IMR-90 (cell line): Measurements from ENCODE around the gene PXYLP1. TPM values are rescaled to one million over a fixed set of nuclear protein-coding genes. Genes with fewer than 3 reads are reported as not detected.

Experiments used
- ATAC-seq: fragments of 200-7000 bp; cut with Tn5 transposase; 2 replicates; pipeline ENCODE4 v1.9.1; 2020; ENCODE audit warnings: low read depth, mild to moderate bottlenecking, moderate library complexity
- BruUV-seq: library from RNA; stranded (reverse); fragments of 400-500 nt; replicated peaks from 2 replicates; lab custom pipeline; 2021; lab: Mats Ljungman, UMichigan
- CTCF ChIA-PET: fragments of 300-600 bp; formaldehyde crosslinking; extraction: SDS; loops from one replicate; lab custom pipeline; 2021; ENCODE audit warnings: antibody characterized with exemption; lab: Yijun Ruan, JAX
- POLR2A ChIA-PET: fragments of 300-600 bp; sonication (Branson Sonifier 250); formaldehyde crosslinking; loops from one replicate; lab custom pipeline; 2022; ENCODE audit warnings: antibody characterized with exemption; ENCODE audit not compliant: unreplicated experiment; lab: Charles Lee
- DNase-seq: peaks from one replicate; pipeline ENCODE4 v3.0.0; 2013
- H2AFZ ChIP-seq: replicated peaks from 2 replicates; pipeline ENCODE3; 2013; ENCODE audit warnings: low read length, mild to moderate bottlenecking; ENCODE audit not compliant: poor library complexity
- H2AK5ac ChIP-seq: 2 replicates; pipeline ENCODE4 v1.6.1; 2013; ENCODE audit warnings: low read depth, low read length, inconsistent platforms
- H2AK9ac ChIP-seq: replicated peaks from 2 replicates; pipeline ENCODE3; 2013; ENCODE audit warnings: mild to moderate bottlenecking, low read depth, low read length, moderate library complexity; ENCODE audit not compliant: poor library complexity
- H2BK120ac ChIP-seq: 2 replicates; pipeline ENCODE4 v1.6.1; 2013; ENCODE audit warnings: low read depth, low read length, inconsistent platforms
- H2BK15ac ChIP-seq: 3 replicates; pipeline ENCODE4 v1.6.1; 2013; ENCODE audit warnings: low read depth, low read length, inconsistent platforms
- H2BK20ac ChIP-seq: 2 replicates; pipeline ENCODE4 v1.6.1; 2013; ENCODE audit warnings: low read depth, mild to moderate bottlenecking, inconsistent platforms, low read length, moderate library complexity
- H2BK5ac ChIP-seq: 2 replicates; pipeline ENCODE4 v1.6.1; 2013; ENCODE audit warnings: mild to moderate bottlenecking, low read depth, low read length, inconsistent platforms; ENCODE audit not compliant: poor library complexity, severe bottlenecking
- H3K14ac ChIP-seq: replicated peaks from 2 replicates; pipeline ENCODE4 v1.6.1; 2013; ENCODE audit warnings: low read depth, low read length, inconsistent platforms
- H3K18ac ChIP-seq: 2 replicates; pipeline ENCODE4 v1.6.1; 2013; ENCODE audit warnings: low read depth, low read length, control low read depth
- H3K23ac ChIP-seq: 2 replicates; pipeline ENCODE4 v1.6.1; 2013; ENCODE audit warnings: low read depth, low read length, inconsistent platforms
- H3K27ac ChIP-seq: 2 replicates; pipeline ENCODE4 v1.5.1; 2013; ENCODE audit warnings: mild to moderate bottlenecking, control low read depth, low read length; ENCODE audit not compliant: insufficient read depth
- H3K27me3 ChIP-seq: 2 replicates; pipeline ENCODE4 v1.6.1; 2013; ENCODE audit warnings: low read length; ENCODE audit not compliant: control insufficient read depth, insufficient read depth
- H3K36me3 ChIP-seq: 2 replicates; pipeline ENCODE4 v1.6.1; 2013; ENCODE audit warnings: low read length, mixed read lengths; ENCODE audit not compliant: control insufficient read depth, insufficient read depth
- H3K4ac ChIP-seq: 2 replicates; pipeline ENCODE4 v1.6.1; 2013; ENCODE audit warnings: low read depth, low read length, inconsistent platforms
- H3K4me1 ChIP-seq: 2 replicates; pipeline ENCODE4 v1.6.1; 2013; ENCODE audit warnings: low read length, mixed read lengths; ENCODE audit not compliant: control insufficient read depth, insufficient read depth
- H3K4me2 ChIP-seq: 2 replicates; pipeline ENCODE4 v1.6.1; 2013; ENCODE audit warnings: low read depth, mild to moderate bottlenecking, control low read depth, low read length, moderate library complexity
- H3K4me3 ChIP-seq: 2 replicates; pipeline ENCODE4 v1.5.1; 2013; ENCODE audit warnings: low read depth, mild to moderate bottlenecking, control low read depth, low read length, moderate library complexity; ENCODE audit not compliant: insufficient read depth
- H3K56ac ChIP-seq: 2 replicates; pipeline ENCODE4 v1.6.1; 2013; ENCODE audit warnings: low read length, inconsistent platforms; ENCODE audit not compliant: insufficient read depth; ENCODE audit errors: extremely low read depth
- H3K79me1 ChIP-seq, 2 experiments: 2 replicates each; pipeline ENCODE4 v1.6.1; 2013; ENCODE audit warnings: low read length in 2 of 2, inconsistent platforms in 1 of 2, low read depth in 1 of 2
- H3K9ac ChIP-seq: 2 replicates; pipeline ENCODE4 v1.6.1; 2013; ENCODE audit warnings: low read depth, low read length, control low read depth
- H3K9me1 ChIP-seq: 2 replicates; pipeline ENCODE4 v1.6.1; 2013; ENCODE audit warnings: low read length, inconsistent platforms; ENCODE audit not compliant: insufficient read depth
- H3K9me3 ChIP-seq: 2 replicates; pipeline ENCODE4 v1.6.1; 2013; ENCODE audit warnings: low read length; ENCODE audit not compliant: control insufficient read depth, insufficient read depth
- H4K20me1 ChIP-seq: 2 replicates; pipeline ENCODE4 v1.6.1; 2013; ENCODE audit warnings: low read length, inconsistent platforms; ENCODE audit not compliant: insufficient read depth
- H4K5ac ChIP-seq: 2 replicates; pipeline ENCODE4 v1.6.1; 2013; ENCODE audit warnings: mild to moderate bottlenecking, low read depth, low read length, control low read depth
- H4K8ac ChIP-seq, 2 experiments: 2 replicates each; pipeline ENCODE4 v1.6.1; 2013; ENCODE audit warnings: low read depth in 2 of 2, low read length in 2 of 2, control low read depth in 1 of 2, inconsistent platforms in 1 of 2
- H4K91ac ChIP-seq: 2 replicates; pipeline ENCODE4 v1.6.1; 2013; ENCODE audit warnings: low read depth, low read length, inconsistent platforms; ENCODE audit not compliant: insufficient read depth
- CTCF ChIP-seq: conservative IDR thresholded peaks from 2 replicates; pipeline ENCODE4 v1.5.1; 2012; ENCODE audit warnings: mild to moderate bottlenecking, low read depth, low read length, improper control_type of control experiment
- ELK1 ChIP-seq: fragments of 150-350 bp; IDR thresholded peaks from 2 replicates; pipeline ENCODE4 v1.6.1; 2016; ENCODE audit warnings: low read depth, mild to moderate bottlenecking, low read length, moderate library complexity, borderline replicate concordance
- MAFK ChIP-seq: IDR thresholded peaks from 2 replicates; pipeline ENCODE4 v1.6.1; 2012; ENCODE audit warnings: low read depth, low read length, improper control_type of control experiment
- SMC3 ChIP-seq: fragments of 150-350 bp; IDR thresholded peaks from 2 replicates; pipeline ENCODE4 v1.6.1; 2016; ENCODE audit warnings: low read depth, mild to moderate bottlenecking, antibody characterized with exemption, low read length, moderate library complexity
- dilution Hi-C: fragments of 300-500 bp; cut with HindIII; formaldehyde crosslinking; loops from one replicate; pipeline ENCODE4 v1.14.3; 2018; ENCODE audit warnings: low sequenced_read_pairs; ENCODE audit not compliant: unreplicated experiment
- in situ Hi-C: fragments of 300-500 bp; cut with MboI; formaldehyde crosslinking; loops from 3 replicates; pipeline ENCODE4 v1.14.3; 2019; ENCODE audit warnings: low sequenced_read_pairs, inconsistent platforms, mixed read lengths
- intact Hi-C: fragments of 100-400 bp; cut with micrococcal nuclease; formaldehyde crosslinking; loops from 2 replicates; pipeline ENCODE4 v1.10.0; 2022
- polyA plus RNA-seq, 3 experiments: library from polyadenylated mRNA; depleted of rRNA; stranded (reverse); fragments of >200 nt; gene quantifications; 2 replicates each; pipeline ENCODE4 v1.2.3, GENCODE V29; 2012; ENCODE audit warnings: low replicate concordance in 1 of 3
- total RNA-seq: library from RNA; depleted of rRNA; stranded (reverse); fragments of >200 nt; gene quantifications from 2 replicates; pipeline ENCODE4 v1.2.3, GENCODE V29; 2012

PXYLP1 gene
- total and polyA plus RNA-seq, 2 of the 4 experiments (the other 2 are of a cell fraction): 11.7 to 15.6 TPM

GRCh38 chr3:141326123-141326522 lies 94.5 kb downstream of the PXYLP1 start:
- Histone ChIP-seq H2BK120ac (peak overlapping the region; percentile 35; the same call in 1 of the 2 replicates), H3K4me2 (peak overlapping the region; percentile 44; the same call in 1 of the 2 replicates), H4K8ac (peak overlapping the region in 1 of 2 experiments; percentile 58; a peak in 1 of 4 replicates), H4K5ac (0 out of 2 replicates have a peak overlapping the region, but pooled peaks have one; percentile 43), H3K14ac (no peak overlapping the region; the same call in 1 of the 2 replicates), H3K4ac (peak overlapping the region; percentile 59; the same call in 1 of the 2 replicates), H2BK15ac (0 out of 3 replicates have a peak overlapping the region, but pooled peaks have one; percentile 6), H3K27me3 (no peaks in the 10 kb centered on the region), H3K9me3 (no peaks in the 10 kb centered on the region), H3K27ac (peak overlapping the region; percentile 79; the same call in 1 of the 2 replicates), H3K79me1 (peaks cover 0 to 8% of the 10 kb centered on the region in 2 experiments; a peak in 2 of 4 replicates), H3K9me1 (peaks cover 10% of the 10 kb centered on the region), H2BK5ac (peak overlapping the region; percentile 79), H2AK5ac (no peak overlapping the region), H3K18ac (peak overlapping the region; percentile 78), H2AFZ (peak overlapping the region; percentile 60), H3K56ac (no peak overlapping the region), H3K4me1 (peaks cover 13% of the 10 kb centered on the region), H3K36me3 (no peaks in the 10 kb centered on the region), H3K23ac (no peak overlapping the region), H4K20me1 (no peaks in the 10 kb centered on the region), H4K91ac (no peak overlapping the region), H3K4me3 (no peak overlapping the region), H3K9ac (no peak overlapping the region), H2AK9ac (no peak overlapping the region), H2BK20ac (no peak overlapping the region)
- peak; percentile 66 for ATAC-seq
- intact Hi-C loops: no loop called here
- no peak for DNase-seq
- ChIA-PET CTCF (interaction anchor here (0.8 kb wide), 1 partner anchor 40 kb away, joined by 4 read pairs; no protein-coding TSS in a partner anchor), POLR2A (no interaction called here)
- in situ Hi-C loops: loop anchor here (25.0 kb wide), 1 partner anchor 561 kb away; the partner anchor contains the start of gene ATP1B3
- BruUV-seq: no TSS peak
- dilution Hi-C loops: no loop called here
- no peak for TF ChIP-seq SMC3
- no peak for TF ChIP-seq CTCF
- no peak for TF ChIP-seq ELK1
- no peak for TF ChIP-seq MAFK
